Measurements from ENCODE around the gene RAB14.
A peak's percentile ranks its signal among the peaks of the same experiment; 100 is the strongest.
"Not testable (repeated sequence)": the region's sequence is repeated elsewhere in the genome, so short reads cannot be mapped to it uniquely, and the experiment has no call there.

Gene RAB14

DNA sequence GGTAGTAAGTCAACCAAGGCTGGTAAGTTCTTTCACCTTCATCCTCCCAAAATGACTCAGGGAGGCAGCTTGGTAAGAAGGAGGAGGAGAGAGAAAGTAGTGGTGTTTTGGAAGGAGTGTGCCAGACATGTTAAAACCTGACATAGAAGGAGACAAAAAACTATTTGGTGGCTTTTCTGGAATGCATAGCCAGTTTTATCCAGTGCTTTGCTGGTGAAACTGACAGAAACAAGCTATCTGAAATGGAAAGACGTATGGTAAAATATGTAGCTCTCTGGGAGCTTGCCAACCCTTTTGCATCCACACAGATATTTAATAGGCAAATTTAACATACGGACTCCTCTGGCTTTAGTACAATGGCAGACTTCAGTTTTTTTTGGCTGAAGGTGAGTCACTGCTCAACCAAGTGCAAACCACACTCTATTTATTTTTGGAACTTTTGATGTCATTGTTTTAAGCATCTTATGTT, 45.4 kb downstream of the RAB14 start:
- DNase-seq (ENCODE audit: low read depth, low spot score): peak; percentile 78

DNA sequence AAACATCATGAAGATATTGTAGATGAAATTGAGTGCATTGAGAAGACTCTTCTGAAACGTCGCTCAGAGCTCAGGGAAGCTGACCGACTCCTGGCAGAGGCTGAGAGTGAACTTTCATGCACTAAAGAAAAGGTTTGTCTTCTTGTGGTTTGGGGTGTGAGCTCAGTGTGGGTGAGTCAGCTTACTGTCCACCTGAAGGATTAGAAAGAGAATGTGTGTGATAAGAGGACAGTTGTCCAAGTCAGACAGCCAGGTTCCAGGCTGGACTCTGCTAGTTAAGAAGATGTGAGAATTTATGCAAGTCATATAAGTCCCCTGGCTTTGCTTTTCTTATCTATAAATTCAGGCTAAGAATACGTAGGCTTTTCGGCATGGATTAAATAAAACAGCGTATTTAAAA, 46.9 kb downstream of the RAB14 start:
- DNase-seq (ENCODE audit: low read depth, low spot score): peak; percentile 31

DNA sequence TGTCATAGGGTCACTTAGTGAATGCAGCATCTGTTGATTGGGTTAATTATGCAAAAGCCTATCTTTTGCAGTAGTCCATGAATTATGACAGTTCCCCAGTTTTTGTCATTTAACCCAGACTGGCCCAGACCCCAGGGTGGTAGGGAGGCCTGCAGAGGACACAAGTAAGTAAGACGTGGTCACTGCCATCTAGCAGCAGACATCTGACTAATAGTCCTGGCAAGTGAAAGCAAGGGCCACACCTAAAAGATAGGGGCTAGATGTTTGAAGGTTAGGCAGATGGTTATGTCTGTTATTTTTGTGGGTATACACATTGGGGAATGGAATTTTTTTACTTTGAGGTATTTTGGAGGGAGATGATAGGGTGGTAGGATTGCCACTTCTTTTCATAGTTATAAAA, 48.0 kb downstream of the RAB14 start:
- DNase-seq (ENCODE audit: low read depth, low spot score): no peak

DNA sequence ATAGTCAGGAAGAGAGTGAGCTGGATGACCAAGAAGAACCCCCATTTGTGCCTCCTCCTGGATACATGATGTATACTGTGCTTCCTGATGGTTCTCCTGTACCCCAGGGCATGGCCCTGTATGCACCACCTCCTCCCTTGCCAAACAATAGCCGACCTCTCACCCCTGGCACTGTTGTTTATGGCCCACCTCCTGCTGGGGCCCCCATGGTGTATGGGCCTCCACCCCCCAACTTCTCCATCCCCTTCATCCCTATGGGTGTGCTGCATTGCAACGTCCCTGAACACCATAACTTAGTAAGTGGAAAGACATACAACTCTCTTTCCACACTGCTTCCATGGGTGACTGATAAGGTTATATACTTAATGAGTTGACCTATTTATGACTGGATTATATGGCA, 51.5 kb downstream of the RAB14 start:
- no peak for DNase-seq (ENCODE audit: low read depth, low spot score)

DNA sequence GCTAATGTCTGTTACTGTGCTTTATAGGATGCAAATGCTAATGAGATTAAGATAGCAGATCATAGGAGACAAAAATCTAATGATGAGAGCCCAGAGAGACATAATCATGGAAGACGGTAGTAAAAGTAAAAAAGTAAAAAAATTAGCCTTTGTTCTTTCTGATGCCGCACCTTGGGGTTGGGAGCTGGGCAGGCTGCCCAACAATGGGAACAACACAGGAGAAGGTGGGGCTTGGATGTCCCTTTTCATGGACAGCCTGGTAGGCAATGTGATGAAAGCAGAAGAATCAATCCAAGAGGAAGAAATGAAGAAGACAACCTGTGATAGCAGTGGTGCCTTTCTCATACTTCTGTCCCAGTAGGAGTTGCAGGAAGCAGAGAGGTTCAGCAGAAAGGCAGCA, 57.2 kb downstream of the RAB14 start:
- no peak for DNase-seq (ENCODE audit: low read depth, low spot score)

DNA sequence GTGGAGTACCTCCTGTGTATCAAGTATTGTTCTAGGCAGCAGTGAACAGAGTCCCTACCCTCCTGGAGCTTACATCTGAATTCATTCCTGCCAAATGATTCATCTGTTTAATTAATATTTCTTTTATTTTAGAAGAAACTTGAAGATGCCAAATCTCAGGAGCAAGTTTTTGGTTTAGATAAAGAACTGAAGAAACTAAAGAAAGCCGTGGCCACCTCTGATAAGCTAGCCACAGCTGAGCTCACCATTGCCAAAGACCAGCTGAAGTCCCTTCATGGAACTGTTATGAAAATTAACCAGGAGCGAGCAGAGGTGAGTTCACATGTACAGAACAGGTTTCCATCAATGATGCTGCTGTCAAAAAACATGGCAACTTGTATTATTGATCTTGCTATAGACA, 57.9 kb downstream of the RAB14 start:
- DNase-seq (ENCODE audit: low read depth, low spot score): no peak

DNA sequence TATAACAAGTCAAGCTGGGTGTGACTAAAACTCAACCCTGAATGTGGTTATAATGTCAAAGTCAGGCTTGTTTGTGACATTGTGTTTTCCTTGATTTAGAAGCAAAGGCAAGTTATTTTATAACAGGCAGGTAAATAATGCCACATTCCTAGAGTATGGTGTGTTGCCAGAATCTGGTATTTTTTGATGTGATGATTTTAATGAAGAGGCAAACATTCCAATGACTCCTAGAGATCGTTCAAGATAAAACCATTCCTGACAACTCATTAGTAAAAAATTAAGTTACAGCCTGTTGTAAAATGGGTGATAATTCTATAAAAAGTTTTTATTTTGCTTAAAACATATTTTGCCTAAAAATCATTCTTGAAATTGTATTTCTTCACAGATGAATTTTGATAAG, 60.0 kb downstream of the RAB14 start:
- no peak for DNase-seq (ENCODE audit: low read depth, low spot score)

DNA sequence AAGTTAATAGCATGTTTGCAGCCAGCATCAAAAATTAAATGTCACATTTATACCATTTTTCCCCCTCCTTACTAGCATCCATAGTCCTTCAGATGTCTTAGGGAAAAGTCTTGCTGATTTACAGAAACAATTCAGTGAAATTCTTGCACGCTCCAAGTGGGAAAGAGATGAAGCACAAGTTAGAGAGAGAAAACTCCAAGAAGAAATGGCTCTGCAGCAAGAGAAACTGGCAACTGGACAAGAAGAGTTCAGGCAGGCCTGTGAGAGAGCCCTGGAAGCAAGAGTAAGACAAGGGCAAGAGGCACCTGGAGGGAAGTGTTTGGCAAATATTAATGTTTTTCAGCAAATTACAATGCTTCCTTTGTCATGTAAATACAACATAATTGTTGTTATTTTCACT, 60.4 kb downstream of the RAB14 start:
- no peak for DNase-seq (ENCODE audit: low read depth, low spot score)

DNA sequence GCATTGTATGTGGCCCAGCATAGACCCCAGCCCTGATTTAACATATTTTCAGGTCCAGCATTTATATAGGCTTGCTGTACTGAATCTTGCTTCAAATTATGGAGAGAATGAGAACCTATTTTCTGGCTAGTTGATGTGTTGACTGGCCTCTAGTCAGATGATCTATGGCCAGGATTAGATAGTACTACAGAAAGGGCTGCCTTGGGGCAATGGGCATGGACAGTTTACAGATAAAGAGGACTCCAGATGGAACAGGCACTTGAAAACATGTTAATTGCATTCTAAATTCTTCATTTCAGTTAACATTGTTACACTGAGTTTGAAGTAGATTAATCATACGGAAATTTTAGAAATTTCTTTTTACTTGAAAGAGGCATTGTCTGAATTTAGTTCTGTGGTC, 61.5 kb downstream of the RAB14 start:
- DNase-seq (ENCODE audit: low read depth, low spot score): no peak

DNA sequence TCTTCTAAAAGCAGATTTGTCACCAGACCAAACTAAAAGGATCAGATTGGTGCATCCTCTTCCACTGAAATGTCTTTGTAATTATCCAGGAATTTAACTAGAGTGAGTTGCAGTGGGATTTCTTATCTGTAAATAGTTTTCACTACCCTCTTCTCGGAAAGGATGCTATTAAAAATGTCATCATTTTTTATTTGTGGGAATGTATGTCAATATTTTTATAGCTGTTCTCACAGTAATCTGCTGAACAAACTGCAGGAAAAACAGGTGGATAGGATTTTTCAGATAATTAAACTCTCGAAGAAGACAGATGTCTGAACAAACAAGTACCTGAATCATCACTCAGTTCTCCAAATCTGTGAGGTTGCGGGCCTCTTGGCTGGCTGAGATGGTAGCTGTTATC, 62.7 kb downstream of the RAB14 start:
- DNase-seq (ENCODE audit: low read depth, low spot score): no peak

DNA sequence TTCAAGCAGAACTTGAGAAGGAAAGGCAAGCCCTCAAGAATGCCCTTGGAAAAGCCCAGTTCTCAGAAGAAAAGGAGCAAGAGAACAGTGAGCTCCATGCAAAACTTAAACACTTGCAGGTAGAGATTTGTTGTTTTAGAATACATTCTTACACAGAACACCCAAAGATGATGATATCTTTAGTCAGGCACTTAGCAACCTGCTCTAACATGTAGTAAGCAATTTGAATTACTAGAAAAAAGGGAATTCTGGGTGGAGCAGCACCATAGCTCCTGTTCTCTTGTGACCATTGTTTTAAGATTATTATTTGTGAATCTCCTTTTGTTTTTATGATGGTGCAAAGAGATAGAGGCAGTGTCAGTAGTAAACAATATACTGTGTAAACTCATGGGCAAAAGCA, 63.1 kb downstream of the RAB14 start:
- no peak for DNase-seq (ENCODE audit: low read depth, low spot score)

DNA sequence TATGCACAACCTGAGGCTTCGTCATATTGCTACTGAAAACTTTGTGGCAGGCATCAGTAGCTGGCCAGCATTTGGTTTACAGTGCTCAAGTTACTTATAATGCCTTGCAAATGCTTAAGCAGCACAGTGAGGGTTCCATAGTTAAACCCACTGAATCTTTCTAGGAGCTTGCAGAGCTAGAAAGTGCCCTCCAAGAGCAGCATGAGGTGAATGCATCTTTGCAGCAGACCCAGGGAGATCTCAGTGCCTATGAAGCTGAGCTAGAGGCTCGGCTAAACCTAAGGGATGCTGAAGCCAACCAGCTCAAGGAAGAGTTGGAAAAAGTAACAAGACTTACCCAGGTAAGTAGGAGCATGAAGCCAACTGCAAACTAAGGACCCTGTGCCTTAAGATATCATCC, 66.0 kb downstream of the RAB14 start:
- no peak for DNase-seq (ENCODE audit: low read depth, low spot score)

DNA sequence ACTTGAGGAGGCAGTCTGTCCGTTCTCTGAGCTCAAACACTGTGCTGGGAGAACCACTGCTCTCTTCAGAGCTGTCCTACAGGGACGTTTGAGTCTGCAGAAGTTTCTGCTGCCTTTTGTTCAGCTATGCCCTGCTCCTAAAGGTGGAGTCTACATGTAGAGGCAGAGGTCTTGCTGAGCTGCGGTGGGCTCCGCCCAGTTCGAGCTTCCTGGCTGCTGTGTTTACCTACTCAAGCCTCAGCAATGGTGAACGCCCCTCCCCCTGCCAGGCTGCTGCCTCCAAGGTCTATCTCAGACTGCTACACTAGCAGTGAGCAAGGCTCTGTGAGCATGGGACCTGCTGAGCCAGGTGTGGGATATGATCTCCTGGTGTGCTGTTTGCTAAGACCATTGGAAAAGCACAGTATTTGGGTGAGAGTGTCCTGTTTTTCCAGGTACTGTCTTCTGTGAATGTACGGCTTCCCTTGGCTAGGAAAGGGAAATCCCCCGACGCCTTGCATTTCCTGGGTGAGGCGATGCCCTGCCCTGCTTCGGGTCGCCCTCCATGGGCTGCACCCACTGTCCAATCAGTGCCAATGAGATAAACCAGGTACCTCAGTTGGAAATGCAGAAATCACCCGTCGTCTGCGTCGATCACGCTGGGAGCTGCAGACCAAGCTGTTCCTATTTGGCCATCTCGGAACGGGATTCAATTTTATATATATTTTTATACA, 68.4 kb downstream of the RAB14 start:
- DNase-seq (ENCODE audit: low read depth, low spot score): no peak

DNA sequence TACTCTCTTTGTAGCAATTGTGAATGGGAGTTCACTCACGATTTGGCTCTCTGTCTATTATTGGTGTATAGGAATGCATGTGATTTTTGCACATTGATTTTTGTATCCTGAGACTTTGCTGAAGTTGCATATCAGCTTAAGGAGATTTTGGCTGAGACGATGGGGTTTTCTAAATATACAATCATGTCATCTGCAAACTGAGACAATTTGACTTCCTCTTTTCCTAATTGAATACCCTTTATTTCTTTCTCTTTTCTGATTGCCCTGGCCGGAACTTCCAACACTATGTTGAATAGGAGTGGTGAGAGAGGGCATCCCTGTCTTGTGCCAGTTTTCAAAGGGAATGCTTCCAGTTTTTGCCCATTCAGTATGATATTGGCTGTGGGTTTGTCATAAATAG, 72.3 kb downstream of the RAB14 start:
- DNase-seq (ENCODE audit: low read depth, low spot score): not testable (repeated sequence)
